Ovary (tissue), 3 donors: Measurements from ENCODE around the gene BCL11B.

Experiments used
- CTCF ChIP-seq, 3 donors: fragments of 450-650 bp in 2 of 3; fragments of 200-600 bp in 1 of 3; IDR thresholded peaks; one replicate each; pipeline versions ENCODE4 v1.5.1 to v1.8.0; 2016 to 2022; ENCODE audit warnings: antibody characterized with exemption in 3 of 3, mild to moderate bottlenecking in 1 of 3
- EP300 ChIP-seq: sonication (generic); formaldehyde crosslinking; IDR thresholded peaks from one replicate; pipeline ENCODE4 v1.6.1; 2017; ENCODE audit warnings: antibody characterized with exemption
- POLR2A ChIP-seq: fragments of 450-650 bp; IDR thresholded peaks from one replicate; pipeline ENCODE4 v1.6.1; 2017; ENCODE audit warnings: antibody characterized with exemption, mild to moderate bottlenecking, moderate library complexity
- donor health status: DM: no; HTN: no; CAD: no.

GRCh38 chr14:99280852-99281251 is 8.9 kb upstream of the BCL11B start:
- TF ChIP-seq CTCF (IDR thresholded peaks at IDR 0.05) (no peak), POLR2A (no peak), EP300 (no peak)
